ENCODE results near the gene SAFB2. TPM values are rescaled to one million over a fixed set of nuclear protein-coding genes. Genes with fewer than 3 reads are reported as not detected.
A peak's percentile ranks its signal among the peaks of the same experiment; 100 is the strongest.

Gene SAFB2
- total and polyA plus RNA-seq, 2 of the 13 experiments (the other 11 are each of a cell fraction or from before 2014, with no cell fraction given), result 11.2 to 31.5 TPM

- WGBS (ENCODE audit: low lambda C conversion rate), result under 1% methylated on average over 17 of the region's 50 CpGs
- intact Hi-C loops (cut with micrococcal nuclease; ENCODE audit: unreplicated experiment) (no loop called here), in situ Hi-C loops (cut with HindIII; ENCODE audit: extremely low pct_ligation_motif_present, low pct_unique_long_range_greater_than_20kb) (no loop called here)
- ChIA-PET CTCF (ENCODE audit: low intra/inter-chr PET ratio, low total read pairs) (no interaction called here), POLR2A (interaction anchor here (0.5 to 3.4 kb wide), 25 partner anchors 9 to 283 kb away, joined by 3 to 21 read pairs (median 5); partner anchors contain the start of genes CATSPERD, LONP1, PTPRS and RPL36)
- Histone ChIP-seq H3K27ac (ENCODE audit: extremely low read length, insufficient read depth, low read length) (peak overlapping the region; percentile 94), H2AFZ (ENCODE audit: low read length) (no peak overlapping the region), H3K4me2 (ENCODE audit: low read depth, low read length) (peak overlapping the region; percentile 93), H3K4me1 (ENCODE audit: insufficient read depth, low read length) (peaks cover 70% of the 10 kb centered on the region), H4K20me1 (ENCODE audit: insufficient read depth, low read length) (peaks cover 35% of the 10 kb centered on the region), H3K36me3 (replicated peaks in 1 of 2; ENCODE audit: control insufficient read depth in 1 of 2, insufficient read depth in 2 of 2, low read length in 2 of 2) (peaks cover 12 to 46% of the 10 kb centered on the region in 2 experiments), H3K4me3 (replicated peaks in 1 of 3; ENCODE audit: insufficient read depth in 1 of 3, low read depth in 2 of 3, low read length in 3 of 3) (peak overlapping the region; percentile 97 to 100 (median 99)), H3K9me3 (ENCODE audit: low read length) (no peaks in the 10 kb centered on the region), H3K79me2 (ENCODE audit: insufficient read depth, low read length) (peaks cover 96% of the 10 kb centered on the region), H3K9ac (ENCODE audit: insufficient read depth, low read depth, low read length) (peak overlapping the region; percentile 96), H3K27me3 (ENCODE audit: control insufficient read depth in 1 of 2, insufficient read depth in 2 of 2, low read length in 2 of 2) (peaks cover 0 to 7% of the 10 kb centered on the region in 2 experiments; a peak in 2 of 5 replicates)
- FAIRE-seq (no peak), ATAC-seq (no peak), DNase-seq (ENCODE audit: low spot score) (no peak)
- TSS peak; percentile 54 for BruUV-seq (replicated peaks)
- TF ChIP-seq GABPA (IDR thresholded peaks at IDR 0.05; ENCODE audit: low read depth, low read length), result no peak
- no peak for TF ChIP-seq GABPA (CRISPR knock-in tag; IDR thresholded peaks at IDR 0.05; ENCODE audit: low read depth)
- TF ChIP-seq, protein P1, sequence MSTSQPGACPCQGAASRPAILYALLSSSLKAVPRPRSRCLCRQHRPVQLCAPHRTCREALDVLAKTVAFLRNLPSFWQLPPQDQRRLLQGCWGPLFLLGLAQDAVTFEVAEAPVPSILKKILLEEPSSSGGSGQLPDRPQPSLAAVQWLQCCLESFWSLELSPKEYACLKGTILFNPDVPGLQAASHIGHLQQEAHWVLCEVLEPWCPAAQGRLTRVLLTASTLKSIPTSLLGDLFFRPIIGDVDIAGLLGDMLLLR (CRISPR knock-in tag; IDR thresholded peaks at IDR 0.05), result 0 out of 2 replicates have a peak, but pooled peaks have one; percentile 2
- 0 out of 2 replicates have a peak, but pooled peaks have one; percentile 12 for TF ChIP-seq HES4 (CRISPR knock-in tag; IDR thresholded peaks at IDR 0.05; ENCODE audit: borderline replicate concordance)
- peak; percentile 48; the same call in 1 of the 2 replicates for TF ChIP-seq ZFY (CRISPR knock-in tag; IDR thresholded peaks at IDR 0.05)
- TF ChIP-seq ZNF234 (CRISPR knock-in tag; conservative IDR thresholded peaks at IDR 0.05), result 0 out of 2 replicates have a peak, but pooled peaks have one; percentile 35
- peak; percentile 53; the same call in 1 of the 2 replicates for TF ChIP-seq ZNF709 (CRISPR knock-in tag; IDR thresholded peaks at IDR 0.05)
- peak; percentile 43; the same call in 1 of the 2 replicates for TF ChIP-seq IRF9 (CRISPR knock-in tag; IDR thresholded peaks at IDR 0.05; ENCODE audit: borderline replicate concordance)
- TF ChIP-seq, protein P2, sequence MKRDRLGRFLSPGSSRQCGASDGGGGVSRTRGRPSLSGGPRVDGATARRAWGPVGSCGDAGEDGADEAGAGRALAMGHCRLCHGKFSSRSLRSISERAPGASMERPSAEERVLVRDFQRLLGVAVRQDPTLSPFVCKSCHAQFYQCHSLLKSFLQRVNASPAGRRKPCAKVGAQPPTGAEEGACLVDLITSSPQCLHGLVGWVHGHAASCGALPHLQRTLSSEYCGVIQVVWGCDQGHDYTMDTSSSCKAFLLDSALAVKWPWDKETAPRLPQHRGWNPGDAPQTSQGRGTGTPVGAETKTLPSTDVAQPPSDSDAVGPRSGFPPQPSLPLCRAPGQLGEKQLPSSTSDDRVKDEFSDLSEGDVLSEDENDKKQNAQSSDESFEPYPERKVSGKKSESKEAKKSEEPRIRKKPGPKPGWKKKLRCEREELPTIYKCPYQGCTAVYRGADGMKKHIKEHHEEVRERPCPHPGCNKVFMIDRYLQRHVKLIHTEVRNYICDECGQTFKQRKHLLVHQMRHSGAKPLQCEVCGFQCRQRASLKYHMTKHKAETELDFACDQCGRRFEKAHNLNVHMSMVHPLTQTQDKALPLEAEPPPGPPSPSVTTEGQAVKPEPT (CRISPR knock-in tag; IDR thresholded peaks at IDR 0.05; ENCODE audit: low read depth), result no peak
- TF ChIP-seq ZFX (CRISPR knock-in tag; IDR thresholded peaks at IDR 0.05; ENCODE audit: low read depth), result peak; percentile 36; the same call in 1 of the 2 replicates
- no peak for TF ChIP-seq SALL1 (CRISPR knock-in tag; IDR thresholded peaks at IDR 0.05)
- TF ChIP-seq CBX2 (IDR thresholded peaks at IDR 0.05; ENCODE audit: low read depth, low read length), result no peak
- no peak for TF ChIP-seq CBX2 (CRISPR knock-in tag; IDR thresholded peaks at IDR 0.05; ENCODE audit: low read depth)
- no peak for TF ChIP-seq KLF11 (CRISPR knock-in tag; IDR thresholded peaks at IDR 0.05)
- TF ChIP-seq TMF1 (CRISPR knock-in tag; IDR thresholded peaks at IDR 0.05; ENCODE audit: low read depth), result 0 out of 2 replicates have a peak, but pooled peaks have one; percentile 7
- 0 out of 2 replicates have a peak, but pooled peaks have one; percentile 15 for TF ChIP-seq ZNF556 (CRISPR knock-in tag; IDR thresholded peaks at IDR 0.05; ENCODE audit: borderline replicate concordance)
- TF ChIP-seq SIN3A (IDR thresholded peaks at IDR 0.05; ENCODE audit: borderline replicate concordance, low read depth, low read length), result no peak
- TF ChIP-seq HOXA5 (CRISPR knock-in tag; IDR thresholded peaks at IDR 0.05), result 0 out of 2 replicates have a peak, but pooled peaks have one; percentile 1
- 0 out of 2 replicates have a peak, but pooled peaks have one; percentile 52 for TF ChIP-seq ZNF607 (CRISPR knock-in tag; IDR thresholded peaks at IDR 0.05; ENCODE audit: borderline replicate concordance)
- TF ChIP-seq ZNF570 (CRISPR knock-in tag; IDR thresholded peaks at IDR 0.05; ENCODE audit: borderline replicate concordance), result no peak
- TF ChIP-seq LBX2 (CRISPR knock-in tag; IDR thresholded peaks at IDR 0.05; ENCODE audit: borderline replicate concordance), result 0 out of 2 replicates have a peak, but pooled peaks have one; percentile 18
Measured at GRCh38 chr19:5623397-5624017, 931 bp upstream of the SAFB2 start.
